ENCODE data around the gene BCOR.

- TF ChIP-seq EZH2 (IDR thresholded peaks at IDR 0.05; ENCODE audit: insufficient read depth, poor library complexity, severe bottlenecking) (no peak), EZH2phosphoT487 (IDR thresholded peaks at IDR 0.05; ENCODE audit: insufficient read depth, low read depth) (no peak)
Observed at GRCh38 chrX:40103565-40104323, 6.0 kb upstream of the BCOR start.

Data from GM23248 (cell line).